Upper lobe of left lung (tissue), 4 donors: ENCODE results near the gene CLTCL1.

Experiments used
- CTCF ChIP-seq, 6 experiments: fragments of 450-650 bp in 4 of 6; fragments of 200-600 bp in 2 of 6; sonication (generic) in 2 of 6; IDR thresholded peaks; one replicate each; pipeline ENCODE4 v1.5.1; 2016 to 2019; ENCODE audit warnings: antibody characterized with exemption in 6 of 6
- POLR2A ChIP-seq, 4 donors: fragments of 450-650 bp; IDR thresholded peaks; one replicate each; pipeline ENCODE4 v1.5.1; 2016 to 2017; ENCODE audit warnings: antibody characterized with exemption in 4 of 4, mild to moderate bottlenecking in 2 of 4
- POLR2AphosphoS5 ChIP-seq, 2 donors: sonication (generic); formaldehyde crosslinking; IDR thresholded peaks; one replicate each; pipeline ENCODE4 v1.5.1; 2017; ENCODE audit warnings: antibody characterized with exemption in 2 of 2

DNA sequence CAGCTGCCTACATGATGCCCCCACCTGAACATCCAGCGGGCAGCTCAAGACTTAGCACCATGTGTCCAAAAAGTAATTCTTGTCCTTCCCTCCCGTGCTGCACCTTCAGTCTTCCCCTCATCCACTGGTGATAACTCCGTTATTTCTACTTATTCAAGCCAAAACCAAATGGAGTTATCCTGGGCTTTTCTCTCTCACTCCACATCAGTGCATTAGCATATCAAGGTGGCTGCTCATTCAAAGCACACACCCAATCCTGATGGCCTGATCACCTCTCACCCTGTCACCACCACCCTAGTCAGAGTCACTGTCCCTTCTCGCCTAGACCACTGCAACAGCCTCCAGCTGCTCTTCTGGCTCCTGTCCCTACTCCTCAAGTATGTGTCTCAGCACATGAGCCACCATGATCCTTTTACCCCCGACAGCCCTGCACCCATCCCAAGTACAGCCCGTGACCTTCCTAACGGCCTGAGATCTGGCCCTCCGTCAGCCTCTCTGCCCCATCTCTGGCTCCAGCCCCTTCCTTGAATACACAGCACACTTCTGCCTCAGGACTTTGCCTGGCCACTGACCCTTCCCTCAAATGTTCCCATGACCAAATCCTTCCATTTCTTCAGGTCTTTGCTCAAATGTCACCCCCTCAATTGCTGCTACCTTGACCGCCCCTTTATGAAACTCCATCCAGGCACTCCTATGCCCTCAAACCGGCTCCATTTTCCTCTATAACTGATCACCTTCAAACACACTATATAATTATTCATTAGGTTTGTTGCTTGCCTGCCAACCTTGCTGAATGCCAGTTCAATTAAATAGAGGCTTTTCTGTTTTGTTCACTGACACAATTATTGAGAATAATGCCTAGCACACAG lies 93.3 kb downstream of the CLTCL1 start:
- no peak for TF ChIP-seq CTCF (IDR thresholded peaks at IDR 0.05)
- no peak for TF ChIP-seq POLR2AphosphoS5 (IDR thresholded peaks at IDR 0.05)
- no peak for TF ChIP-seq POLR2A (IDR thresholded peaks at IDR 0.05)
